ENCODE results near the gene SUFU.

DNA sequence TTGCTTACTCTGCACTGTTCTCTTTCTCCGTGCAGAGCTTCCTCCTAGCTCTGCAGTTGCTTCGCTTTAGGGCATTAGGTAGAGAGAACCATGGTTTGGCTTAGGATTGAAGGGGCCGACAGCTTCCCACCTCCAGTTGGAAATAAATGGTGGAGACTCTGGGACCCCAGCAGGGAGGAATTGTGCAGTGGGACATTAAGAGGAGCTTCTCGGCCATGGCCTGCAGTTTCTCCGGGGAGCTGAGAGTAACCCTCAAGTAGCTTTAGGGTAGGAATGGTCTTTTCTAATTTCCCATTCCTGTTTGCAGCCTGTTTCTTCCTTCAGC, 1.2 kb downstream of the SUFU start:
- TF ChIP-seq HDGF (IDR thresholded peaks at IDR 0.05; ENCODE audit: borderline replicate concordance) (no peak), L3MBTL2 (conservative IDR thresholded peaks at IDR 0.05) (no peak)
